Epithelial cell of prostate (primary cell): ENCODE data around the gene RAD54L.
"Not testable (repeated sequence)": the region's sequence is repeated elsewhere in the genome, so short reads cannot be mapped to it uniquely, and the experiment has no call there.

Experiments used
- DNase-seq: peaks from one replicate; pipeline ENCODE4 v3.0.0-alpha.2; 2011; ENCODE audit warnings: low read depth, low spot score
- H3K27ac ChIP-seq: fragments of 450-650 bp; 2 replicates; pipeline ENCODE4 v1.5.1; 2017; ENCODE audit warnings: mild to moderate bottlenecking

Gene RAD54L

GRCh38 chr1:46236882-46237281 lies 10.7 kb upstream of the RAD54L start:
- DNase-seq = no peak
- H3K27ac ChIP-seq = no peak overlapping the region

- DNase-seq, H3K27ac ChIP-seq: not testable (repeated sequence)
Observed at GRCh38 chr1:46238865-46239264, 8.7 kb upstream of the RAD54L start.

GRCh38 chr1:46241733-46242132 lies 5.8 kb upstream of the RAD54L start:
- not testable (repeated sequence) for DNase-seq, H3K27ac ChIP-seq

GRCh38 chr1:46242918-46243317 lies 4.6 kb upstream of the RAD54L start:
- no peak for DNase-seq
- no peak overlapping the region for H3K27ac ChIP-seq

- H3K27ac ChIP-seq, DNase-seq: not testable (repeated sequence)
Observed at GRCh38 chr1:46243831-46244230, 3.7 kb upstream of the RAD54L start.

- no peak overlapping the region for H3K27ac ChIP-seq
- DNase-seq = no peak
Observed at GRCh38 chr1:46244656-46245371, 2.7 kb upstream of the RAD54L start.

GRCh38 chr1:46246136-46246535 lies 1.4 kb upstream of the RAD54L start:
- not testable (repeated sequence) for DNase-seq, H3K27ac ChIP-seq

- peak overlapping the region; percentile 41 for H3K27ac ChIP-seq
- DNase-seq = no peak
Observed at GRCh38 chr1:46246548-46247435, 771 bp upstream of the RAD54L start.

GRCh38 chr1:46248122-46248920 lies 758 bp downstream of the RAD54L start:
- no peak for DNase-seq
- no peak overlapping the region for H3K27ac ChIP-seq

- DNase-seq = no peak
- H3K27ac ChIP-seq = no peak overlapping the region
Observed at GRCh38 chr1:46254668-46255067, 7.1 kb downstream of the RAD54L start.

- no peak overlapping the region for H3K27ac ChIP-seq
- DNase-seq = no peak
Observed at GRCh38 chr1:46256523-46256922, 9.0 kb downstream of the RAD54L start.

GRCh38 chr1:46262508-46262907 lies 14.9 kb downstream of the RAD54L start:
- DNase-seq = no peak
- no peak overlapping the region for H3K27ac ChIP-seq

- H3K27ac ChIP-seq = no peak overlapping the region
- DNase-seq = no peak
Observed at GRCh38 chr1:46263146-46263545, 15.6 kb downstream of the RAD54L start.

- no peak for DNase-seq
- no peak overlapping the region for H3K27ac ChIP-seq
Observed at GRCh38 chr1:46268578-46268977, 21.0 kb downstream of the RAD54L start.

GRCh38 chr1:46274225-46275029 lies 26.9 kb downstream of the RAD54L start:
- no peak for DNase-seq
- no peak overlapping the region for H3K27ac ChIP-seq

GRCh38 chr1:46275030-46275337 lies 27.4 kb downstream of the RAD54L start:
- no peak for DNase-seq
- H3K27ac ChIP-seq = no peak overlapping the region

GRCh38 chr1:46277658-46278373 lies 30.3 kb downstream of the RAD54L start:
- DNase-seq = no peak
- no peak overlapping the region for H3K27ac ChIP-seq

GRCh38 chr1:46278807-46279206 lies 31.2 kb downstream of the RAD54L start:
- H3K27ac ChIP-seq = no peak overlapping the region

GRCh38 chr1:46280092-46280491 lies 32.5 kb downstream of the RAD54L start:
- no peak for DNase-seq
- H3K27ac ChIP-seq = no peak overlapping the region

More at GRCh38 chr1:46278807-46279206, 31.2 kb downstream of the RAD54L start:
- peak; percentile 14 for DNase-seq
